ENCODE data around the gene NPLOC4. TPM values are rescaled to one million over a fixed set of nuclear protein-coding genes. Genes with fewer than 3 reads are reported as not detected.

NPLOC4 gene
- total and polyA plus RNA-seq, 9 of the 15 experiments (the other 6 are each of a cell fraction or from before 2014, with no cell fraction given): 1.5 to 116 (median 64.5) TPM

- TF ChIP-seq TAL1 (IDR thresholded peaks at IDR 0.05): peak; percentile 10; the same call in 1 of the 2 replicates
- TF ChIP-seq MNT (conservative IDR thresholded peaks at IDR 0.05): 0 out of 4 replicates have a peak, but pooled peaks of 1 of the 2 experiments have one; percentile 34
- TF ChIP-seq ZBTB40 (IDR thresholded peaks at IDR 0.05): no peak
- no peak for TF ChIP-seq ZBTB40 (CRISPR knock-in tag; IDR thresholded peaks at IDR 0.05)
- peak; percentile 48; the same call in 1 of the 2 replicates for TF ChIP-seq USF1 (CRISPR knock-in tag; IDR thresholded peaks at IDR 0.05)
- no peak for TF ChIP-seq POLR2G (IDR thresholded peaks at IDR 0.05; ENCODE audit: low read depth, low read length)
- TF ChIP-seq MYNN (IDR thresholded peaks at IDR 0.05): 0 out of 2 replicates have a peak, but pooled peaks have one; percentile 20
- no peak for TF ChIP-seq MYNN (CRISPR knock-in tag; IDR thresholded peaks at IDR 0.05)
- peak; percentile 41; the same call in 1 of the 2 replicates for TF ChIP-seq ARID1B (IDR thresholded peaks at IDR 0.05)
Measured at GRCh38 chr17:81646869-81647600, 10.1 kb upstream of the NPLOC4 start (continued).

Data from K562 (cell line).